Keratinocyte (primary cell): ENCODE data around the gene TBC1D19. TPM values are rescaled to one million over a fixed set of nuclear protein-coding genes. Genes with fewer than 3 reads are reported as not detected.

ENCODE experiments used
- DNase-seq: peaks from one replicate; pipeline ENCODE4 v3.0.0-alpha.2; 2011; ENCODE audit warnings: low read depth, missing footprints, low spot score
- FAIRE-seq: peaks from 2 replicates; lab custom pipeline; 2011; peaks lifted over from hg19 to GRCh38; lab: Jason Lieb, UNC
- H2AFZ ChIP-seq: 2 replicates; pipeline ENCODE4 v1.6.0; 2012; ENCODE audit warnings: low read length, control low read depth, inconsistent platforms; ENCODE audit not compliant: control insufficient read depth
- H3K27ac ChIP-seq: 2 replicates; pipeline ENCODE4 v1.5.1; 2011; ENCODE audit warnings: low read length; ENCODE audit not compliant: control insufficient read depth, insufficient read depth
- H3K27me3 ChIP-seq: 3 replicates; pipeline ENCODE4 v1.6.0; 2011; ENCODE audit warnings: low read length; ENCODE audit not compliant: control insufficient read depth, insufficient read depth; ENCODE audit errors: extremely low read depth
- H3K36me3 ChIP-seq, 2 experiments: 2 replicates in 1 of 2; 3 replicates in 1 of 2; pipeline ENCODE4 v1.5.1; 2011; ENCODE audit warnings: low read length in 2 of 2, mild to moderate bottlenecking in 1 of 2; ENCODE audit not compliant: control insufficient read depth in 2 of 2, insufficient read depth in 2 of 2; ENCODE audit errors: extremely low read depth in 1 of 2
- H3K4me1 ChIP-seq: 3 replicates; pipeline ENCODE4 v1.5.1; 2011; ENCODE audit warnings: low read length; ENCODE audit not compliant: control insufficient read depth, insufficient read depth; ENCODE audit errors: extremely low read depth
- H3K4me2 ChIP-seq: 3 replicates; pipeline ENCODE4 v1.6.0; 2011; ENCODE audit warnings: low read depth, low read length; ENCODE audit not compliant: control insufficient read depth, insufficient read depth; ENCODE audit errors: extremely low read depth
- H3K4me3 ChIP-seq, 3 experiments: fragments of 200-600 bp in 1 of 3; sonication (generic) in 1 of 3; 2 replicates in 2 of 3; 3 replicates in 1 of 3; pipeline ENCODE4 v1.5.1; 2011 to 2016; ENCODE audit warnings: low read length in 3 of 3, mild to moderate bottlenecking in 3 of 3, control low read depth in 2 of 3, inconsistent platforms in 1 of 3, low read depth in 1 of 3, mixed read lengths in 1 of 3, mixed run types in 1 of 3, moderate library complexity in 1 of 3; ENCODE audit not compliant: control insufficient read depth in 2 of 3, insufficient read depth in 2 of 3; ENCODE audit errors: extremely low read depth in 1 of 3
- H3K79me2 ChIP-seq: 2 replicates; pipeline ENCODE4 v1.6.0; 2012; ENCODE audit warnings: low read length; ENCODE audit not compliant: control insufficient read depth, insufficient read depth
- H3K9ac ChIP-seq: 3 replicates; pipeline ENCODE4 v1.6.0; 2011; ENCODE audit warnings: low read length; ENCODE audit not compliant: control insufficient read depth, insufficient read depth; ENCODE audit errors: extremely low read depth
- H3K9me1 ChIP-seq: 3 replicates; pipeline ENCODE4 v1.6.0; 2011; ENCODE audit warnings: low read length; ENCODE audit not compliant: control insufficient read depth, insufficient read depth; ENCODE audit errors: extremely low read depth
- H3K9me3 ChIP-seq: 2 replicates; pipeline ENCODE4 v1.5.1; 2012; ENCODE audit warnings: low read depth, low read length; ENCODE audit not compliant: control insufficient read depth
- H4K20me1 ChIP-seq: 3 replicates; pipeline ENCODE4 v1.6.0; 2011; ENCODE audit warnings: low read length; ENCODE audit not compliant: control insufficient read depth, insufficient read depth; ENCODE audit errors: extremely low read depth
- CTCF ChIP-seq, 3 experiments: IDR thresholded peaks in 1 of 3; conservative IDR thresholded peaks in 1 of 3; optimal IDR thresholded peaks in 1 of 3; 2 replicates in 2 of 3; 3 replicates in 1 of 3; pipeline versions ENCODE3 to v1.5.1; 2011; ENCODE audit warnings: low read length in 3 of 3, mild to moderate bottlenecking in 3 of 3, moderate library complexity in 2 of 3, control low read depth in 1 of 3, inconsistent platforms in 1 of 3; ENCODE audit not compliant: insufficient read depth in 2 of 3; ENCODE audit errors: extremely low read depth in 1 of 3
- EZH2 ChIP-seq: IDR thresholded peaks from one replicate; pipeline ENCODE4 v1.6.1; 2012; ENCODE audit warnings: inconsistent platforms, mild to moderate bottlenecking, low read length, moderate library complexity
- dilution Hi-C: fragments of 300-500 bp; cut with MboI; formaldehyde crosslinking; loops from one replicate; pipeline ENCODE4 v1.7.0; 2020; ENCODE audit warnings: low sequenced_read_pairs; ENCODE audit not compliant: extremely low pct_ligation_motif_present
- polyA plus RNA-seq, 5 experiments: library from polyadenylated mRNA; depleted of rRNA in 3 of 5; stranded (reverse) in 3 of 5; stranded (forward) in 1 of 5; unstranded in 1 of 5; fragments of >200 nt; gene quantifications; 1 replicate in 1 of 5; 2 replicates in 3 of 5; 3 replicates in 1 of 5; pipeline versions ENCODE4 v1.2.1 to v1.2.3, GENCODE V29; 2011 to 2012; ENCODE audit warnings: missing spikeins in 2 of 5, low read depth in 1 of 5, low replicate concordance in 1 of 5

TBC1D19 gene
- polyA plus RNA-seq, 1 donor (not counting 4 experiments of a cell fraction or from before 2014, with no cell fraction given), result 11.3 TPM

DNA sequence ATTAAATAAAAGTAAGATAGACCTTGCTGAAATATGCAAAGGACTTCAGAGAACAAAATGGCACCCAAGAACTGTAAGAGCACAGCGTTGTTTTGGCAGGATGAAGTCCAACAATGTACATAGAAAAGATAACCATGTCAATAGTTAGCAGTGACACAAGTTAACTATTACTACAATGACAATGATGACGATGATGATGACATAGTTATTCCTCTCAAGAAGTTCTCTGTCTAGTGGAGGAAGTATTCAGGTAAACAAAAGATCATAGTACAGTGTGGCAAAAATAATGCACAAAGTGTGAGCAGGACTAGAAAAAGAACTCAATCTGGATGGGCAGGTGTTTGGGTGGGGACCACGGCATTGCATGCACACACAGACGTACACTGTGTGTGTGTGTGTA lies 201.4 kb downstream of the TBC1D19 start:
- Histone ChIP-seq H3K4me1 (peaks cover 33% of the 10 kb centered on the region), H3K36me3 (no peaks in the 10 kb centered on the region), H3K9me1 (peaks cover 6% of the 10 kb centered on the region), H3K79me2 (no peaks in the 10 kb centered on the region), H3K9ac (no peak overlapping the region), H3K4me2 (no peak overlapping the region), H3K9me3 (no peaks in the 10 kb centered on the region), H3K27me3 (no peaks in the 10 kb centered on the region), H3K4me3 (no peak overlapping the region), H4K20me1 (no peaks in the 10 kb centered on the region), H3K27ac (no peak overlapping the region), H2AFZ (no peak overlapping the region)
- FAIRE-seq, result no peak
- dilution Hi-C loops, result no loop called here
- no peak for TF ChIP-seq CTCF (optimal IDR thresholded peaks at IDR 0.05 in 1 of 3, IDR thresholded peaks at IDR 0.05 in 1 of 3, conservative IDR thresholded peaks at IDR 0.05 in 1 of 3; ENCODE audit: extremely low read depth in 1 of 3, insufficient read depth in 2 of 3, low read length in 3 of 3)
- TF ChIP-seq EZH2, result no peak
- no peak for DNase-seq

DNA sequence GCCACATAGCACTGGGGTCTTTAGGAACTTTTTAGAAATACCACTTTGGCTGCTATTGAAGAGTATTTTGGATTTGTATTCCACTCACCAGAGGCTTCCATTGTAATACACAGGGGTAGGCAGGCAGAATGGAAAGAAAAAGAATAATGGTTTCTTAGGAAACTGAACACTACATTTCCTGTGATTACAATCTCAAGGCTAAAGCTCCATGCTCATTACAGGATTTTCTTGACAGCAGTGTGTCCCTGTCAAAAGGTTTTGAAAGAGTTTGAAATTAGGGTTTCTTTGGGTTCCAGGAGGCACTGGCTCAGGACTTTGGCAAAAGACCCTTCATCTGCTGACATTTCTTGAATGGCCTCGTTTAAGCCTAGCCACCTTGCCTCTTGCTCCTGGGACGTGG lies 201.9 kb downstream of the TBC1D19 start:
- Histone ChIP-seq H2AFZ (no peak overlapping the region), H3K9me1 (peaks cover 6% of the 10 kb centered on the region), H3K36me3 (no peaks in the 10 kb centered on the region), H3K27me3 (no peaks in the 10 kb centered on the region), H4K20me1 (no peaks in the 10 kb centered on the region), H3K9ac (no peak overlapping the region), H3K4me2 (no peak overlapping the region), H3K79me2 (no peaks in the 10 kb centered on the region), H3K4me1 (peaks cover 28% of the 10 kb centered on the region), H3K4me3 (no peak overlapping the region), H3K9me3 (no peaks in the 10 kb centered on the region), H3K27ac (no peak overlapping the region)
- no peak for DNase-seq
- dilution Hi-C loops, result no loop called here
- FAIRE-seq, result no peak
- no peak for TF ChIP-seq CTCF (optimal IDR thresholded peaks at IDR 0.05 in 1 of 3, IDR thresholded peaks at IDR 0.05 in 1 of 3, conservative IDR thresholded peaks at IDR 0.05 in 1 of 3; ENCODE audit: extremely low read depth in 1 of 3, insufficient read depth in 2 of 3, low read length in 3 of 3)
- no peak for TF ChIP-seq EZH2
